Neural cell (in vitro differentiated cells): ENCODE results near the gene ENTPD8. TPM values are rescaled to one million over a fixed set of nuclear protein-coding genes. Genes with fewer than 3 reads are reported as not detected.

ENCODE experiments used
- H2AFZ ChIP-seq: fragments of 200-600, 300-800 bp; sonication (generic), shearing (Covaris generic); 2 replicates; pipeline ENCODE4 v1.6.0; 2014; ENCODE audit warnings: low read depth, mild to moderate bottlenecking, antibody characterized with exemption, low read length, moderate library complexity
- H3F3A ChIP-seq: fragments of 200-600 bp; shearing (Covaris generic); 2 replicates; pipeline ENCODE4 v1.6.1; 2016; ENCODE audit warnings: mild to moderate bottlenecking, moderate library complexity, mixed read lengths, antibody characterized with exemption, low read length; ENCODE audit not compliant: insufficient read depth, poor library complexity, severe bottlenecking
- H3K27ac ChIP-seq: fragments of 200-600, 300-800 bp; sonication (generic), shearing (Covaris generic); 2 replicates; pipeline ENCODE4 v1.5.1; 2014; ENCODE audit warnings: mild to moderate bottlenecking, low read length, moderate library complexity
- H3K27me3 ChIP-seq: fragments of 300-800, 200-600 bp; sonication (generic), shearing (Covaris generic); 2 replicates; pipeline ENCODE4 v1.6.0; 2014; ENCODE audit warnings: mild to moderate bottlenecking, low read depth, low read length, moderate library complexity; ENCODE audit not compliant: insufficient read depth
- H3K36me3 ChIP-seq: fragments of 300-800, 200-600 bp; sonication (generic), shearing (Covaris generic); 2 replicates; pipeline ENCODE4 v1.5.1; 2014; ENCODE audit warnings: mild to moderate bottlenecking, antibody characterized with exemption, low read length, moderate library complexity; ENCODE audit not compliant: insufficient read depth
- H3K4me2 ChIP-seq: fragments of 300-800, 200-600 bp; sonication (generic), shearing (Covaris generic); 2 replicates; pipeline ENCODE4 v1.6.0; 2014; ENCODE audit warnings: mild to moderate bottlenecking, low read length
- H3K4me3 ChIP-seq: fragments of 300-800, 200-600 bp; sonication (generic), shearing (Covaris generic); 2 replicates; pipeline ENCODE4 v1.5.1; 2014; ENCODE audit warnings: mild to moderate bottlenecking, low read length, moderate library complexity
- H3K79me2 ChIP-seq: fragments of 200-600 bp; shearing (Covaris generic); replicated peaks from 2 replicates; pipeline ENCODE4 v1.6.0; 2014; ENCODE audit warnings: mild to moderate bottlenecking, low read length, moderate library complexity; ENCODE audit not compliant: insufficient read depth
- H3K9ac ChIP-seq: fragments of 300-800, 200-600 bp; sonication (generic), shearing (Covaris generic); 2 replicates; pipeline ENCODE4 v1.6.1; 2016; ENCODE audit warnings: mild to moderate bottlenecking, low read length, mixed read lengths
- H3K9me2 ChIP-seq: fragments of 200-600 bp; shearing (Covaris generic); 2 replicates; pipeline ENCODE4 v1.6.1; 2016; ENCODE audit warnings: mild to moderate bottlenecking, low read length, mixed read lengths; ENCODE audit not compliant: insufficient read depth
- H3K9me3 ChIP-seq: fragments of 200-600, 300-800 bp; sonication (generic), shearing (Covaris generic); 2 replicates; pipeline ENCODE4 v1.6.1; 2016; ENCODE audit warnings: mild to moderate bottlenecking, mixed run types, low read length, moderate library complexity, mixed read lengths
- H4K20me1 ChIP-seq: fragments of 200-600 bp; shearing (Covaris generic); 2 replicates; pipeline ENCODE4 v1.6.1; 2016; ENCODE audit warnings: mild to moderate bottlenecking, mixed run types; ENCODE audit not compliant: insufficient read depth
- CTCF ChIP-seq: fragments of 450-650 bp; IDR thresholded peaks from 2 replicates; pipeline ENCODE4 v1.5.1; 2014; ENCODE audit warnings: antibody characterized with exemption, mild to moderate bottlenecking, moderate library complexity; ENCODE audit not compliant: poor library complexity, severe bottlenecking
- EP300 ChIP-seq: fragments of 450-650 bp; conservative IDR thresholded peaks from 2 replicates; pipeline ENCODE4 v1.6.1; 2014; ENCODE audit warnings: antibody characterized with exemption, mild to moderate bottlenecking, moderate library complexity; ENCODE audit not compliant: poor library complexity, severe bottlenecking
- MXI1 ChIP-seq: fragments of 450-650 bp; conservative IDR thresholded peaks from 2 replicates; pipeline ENCODE4 v1.6.1; 2014; ENCODE audit warnings: antibody characterized with exemption, mild to moderate bottlenecking; ENCODE audit not compliant: poor library complexity, severe bottlenecking
- RAD21 ChIP-seq: fragments of 450-650 bp; conservative IDR thresholded peaks from 2 replicates; pipeline ENCODE4 v1.6.1; 2014; ENCODE audit warnings: antibody characterized with exemption, mild to moderate bottlenecking, moderate library complexity
- SMC3 ChIP-seq: fragments of 450-650 bp; conservative IDR thresholded peaks from 2 replicates; pipeline ENCODE4 v1.6.1; 2014; ENCODE audit warnings: antibody characterized with exemption, mild to moderate bottlenecking, moderate library complexity; ENCODE audit not compliant: poor library complexity
- TAF1 ChIP-seq: IDR thresholded peaks from 2 replicates; pipeline ENCODE4 v1.6.1; 2012; ENCODE audit warnings: low read depth
- polyA plus RNA-seq: library from polyadenylated mRNA; depleted of rRNA; stranded (reverse); fragments of >200 nt; gene quantifications from 2 replicates; pipeline ENCODE4 v1.2.3, GENCODE V29; 2014
- TF ChIP-seq, protein P1 (sequence below): IDR thresholded peaks from 2 replicates; pipeline ENCODE4 v1.6.1; 2012; ENCODE audit warnings: borderline replicate concordance

ENTPD8 gene
- polyA plus RNA-seq, 1 donor from 2014 or later: not detected

DNA sequence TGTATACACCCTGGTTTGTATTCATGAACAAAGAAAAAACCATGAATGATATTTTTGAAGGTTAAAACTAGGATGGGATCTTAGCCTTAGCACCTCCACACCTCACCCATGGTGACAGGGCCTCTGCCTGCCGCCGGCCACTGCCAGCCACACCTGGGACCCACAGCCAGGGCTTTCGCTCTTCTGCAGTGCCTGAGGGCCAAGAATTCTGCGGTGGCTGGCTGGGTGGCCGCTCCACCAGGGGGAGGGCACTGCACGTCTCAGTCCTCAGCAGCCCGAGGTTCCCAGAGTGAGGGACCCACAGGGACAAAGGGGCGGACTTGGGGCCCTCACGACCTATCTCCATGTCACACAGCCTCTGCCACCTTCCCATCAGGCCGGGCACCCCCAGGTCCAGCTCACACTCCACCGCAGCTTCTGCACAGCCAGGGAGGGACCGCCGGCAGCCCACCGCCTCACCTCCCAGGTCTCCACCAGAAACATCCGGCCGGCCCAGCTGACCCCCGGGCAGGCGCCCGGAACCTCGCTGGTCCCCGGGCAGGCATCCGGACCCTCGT, 25.1 kb downstream of the ENTPD8 start (continued):
- TF ChIP-seq EP300: no peak
- no peak for TF ChIP-seq RAD21

GRCh38 chr9:137415451-137415850, 25.7 kb downstream of the ENTPD8 start:
- Histone ChIP-seq H2AFZ (no peak overlapping the region), H3K79me2 (peaks cover 3% of the 10 kb centered on the region), H4K20me1 (no peaks in the 10 kb centered on the region), H3K4me2 (no peak overlapping the region), H3K9ac (no peak overlapping the region), H3K9me2 (no peaks in the 10 kb centered on the region), H3K36me3 (no peaks in the 10 kb centered on the region), H3F3A (no peaks in the 10 kb centered on the region), H3K27ac (no peak overlapping the region), H3K9me3 (no peaks in the 10 kb centered on the region), H3K27me3 (no peaks in the 10 kb centered on the region), H3K4me3 (no peak overlapping the region)
- TF ChIP-seq SMC3 (no peak), MXI1 (no peak), EP300 (no peak), CTCF (no peak), RAD21 (no peak)
- TF ChIP-seq, protein P1, sequence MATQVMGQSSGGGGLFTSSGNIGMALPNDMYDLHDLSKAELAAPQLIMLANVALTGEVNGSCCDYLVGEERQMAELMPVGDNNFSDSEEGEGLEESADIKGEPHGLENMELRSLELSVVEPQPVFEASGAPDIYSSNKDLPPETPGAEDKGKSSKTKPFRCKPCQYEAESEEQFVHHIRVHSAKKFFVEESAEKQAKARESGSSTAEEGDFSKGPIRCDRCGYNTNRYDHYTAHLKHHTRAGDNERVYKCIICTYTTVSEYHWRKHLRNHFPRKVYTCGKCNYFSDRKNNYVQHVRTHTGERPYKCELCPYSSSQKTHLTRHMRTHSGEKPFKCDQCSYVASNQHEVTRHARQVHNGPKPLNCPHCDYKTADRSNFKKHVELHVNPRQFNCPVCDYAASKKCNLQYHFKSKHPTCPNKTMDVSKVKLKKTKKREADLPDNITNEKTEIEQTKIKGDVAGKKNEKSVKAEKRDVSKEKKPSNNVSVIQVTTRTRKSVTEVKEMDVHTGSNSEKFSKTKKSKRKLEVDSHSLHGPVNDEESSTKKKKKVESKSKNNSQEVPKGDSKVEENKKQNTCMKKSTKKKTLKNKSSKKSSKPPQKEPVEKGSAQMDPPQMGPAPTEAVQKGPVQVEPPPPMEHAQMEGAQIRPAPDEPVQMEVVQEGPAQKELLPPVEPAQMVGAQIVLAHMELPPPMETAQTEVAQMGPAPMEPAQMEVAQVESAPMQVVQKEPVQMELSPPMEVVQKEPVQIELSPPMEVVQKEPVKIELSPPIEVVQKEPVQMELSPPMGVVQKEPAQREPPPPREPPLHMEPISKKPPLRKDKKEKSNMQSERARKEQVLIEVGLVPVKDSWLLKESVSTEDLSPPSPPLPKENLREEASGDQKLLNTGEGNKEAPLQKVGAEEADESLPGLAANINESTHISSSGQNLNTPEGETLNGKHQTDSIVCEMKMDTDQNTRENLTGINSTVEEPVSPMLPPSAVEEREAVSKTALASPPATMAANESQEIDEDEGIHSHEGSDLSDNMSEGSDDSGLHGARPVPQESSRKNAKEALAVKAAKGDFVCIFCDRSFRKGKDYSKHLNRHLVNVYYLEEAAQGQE: no peak

DNA sequence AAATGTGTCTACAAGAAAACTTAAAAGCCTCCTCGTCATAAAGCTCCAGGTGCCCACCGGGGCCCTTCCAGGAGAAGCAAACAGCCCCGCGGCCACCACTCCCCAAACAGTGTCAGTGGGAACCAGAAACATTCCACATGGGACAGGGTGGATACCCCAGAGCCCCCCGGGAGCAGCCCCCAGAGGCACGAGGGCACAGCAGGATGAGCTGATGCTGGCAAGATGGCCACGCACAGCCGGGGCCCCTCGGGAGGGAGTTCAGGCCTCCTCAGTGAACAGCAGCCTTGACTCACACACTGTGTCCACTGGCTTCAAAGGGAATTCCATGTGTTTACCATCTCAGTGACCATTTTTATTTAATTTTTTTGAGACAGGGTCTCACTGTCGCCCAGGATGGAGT, 28.7 kb downstream of the ENTPD8 start:
- Histone ChIP-seq H3K27ac (no peak overlapping the region), H3K36me3 (no peaks in the 10 kb centered on the region), H4K20me1 (no peaks in the 10 kb centered on the region), H3K27me3 (no peaks in the 10 kb centered on the region), H3K9me2 (no peaks in the 10 kb centered on the region), H3K79me2 (no peaks in the 10 kb centered on the region), H3F3A (no peaks in the 10 kb centered on the region), H2AFZ (no peak overlapping the region), H3K4me2 (no peak overlapping the region), H3K9ac (no peak overlapping the region), H3K4me3 (no peak overlapping the region), H3K9me3 (no peaks in the 10 kb centered on the region)
- TF ChIP-seq SMC3 (no peak), RAD21 (no peak), EP300 (no peak), CTCF (no peak), TAF1 (no peak)
